GM21447 (cell line): ENCODE data around the gene MRPL2.
A peak's percentile ranks its signal among the peaks of the same experiment; 100 is the strongest.
"Not testable (repeated sequence)": the region's sequence is repeated elsewhere in the genome, so short reads cannot be mapped to it uniquely, and the experiment has no call there.

Experiments
- ATAC-seq: cut with Tn5 transposase; IDR thresholded peaks from one replicate; pipeline ENCODE4 v1.9.1; 2021; ENCODE audit not compliant: unreplicated experiment

Gene MRPL2

DNA sequence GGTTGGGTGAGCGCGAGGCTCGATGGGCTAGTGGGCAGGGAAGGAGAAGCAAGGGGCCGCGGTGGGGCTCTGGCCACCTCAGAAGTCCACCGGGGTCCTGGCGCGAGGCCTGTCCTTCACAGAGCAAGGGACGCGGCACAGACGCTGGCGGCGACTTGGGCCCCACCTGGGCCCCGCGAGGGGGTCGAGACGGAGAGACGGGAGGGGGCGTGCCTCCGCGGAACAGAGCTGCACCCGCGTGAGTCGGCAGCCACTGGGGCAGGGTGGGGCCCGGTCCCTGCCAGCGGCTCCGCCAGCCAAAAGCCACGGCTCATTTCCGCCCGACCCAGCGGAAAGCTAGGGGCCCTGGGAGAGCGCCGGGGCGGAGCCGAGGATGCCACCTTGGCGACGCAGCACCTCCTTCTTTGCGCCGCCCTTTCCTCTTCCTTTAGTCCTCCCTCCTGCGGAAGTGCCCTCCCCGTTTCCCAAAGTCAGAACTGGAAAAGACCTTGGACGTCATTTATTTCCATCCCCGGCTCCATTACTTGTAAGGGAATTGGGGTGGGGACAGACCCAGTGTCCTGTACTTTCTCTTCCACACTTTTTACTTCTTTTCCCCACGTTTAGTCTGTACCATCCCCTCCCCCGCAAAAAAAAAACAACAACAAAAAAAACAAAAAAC is 5.6 kb downstream of the MRPL2 start, which contains the start of gene CUL7:
CUL7 (minus strand) TSS at position 307 of the 661 bp plus-strand sequence. CDS start 1,063 bp downstream, outside the sequence.
- ATAC-seq: peak; percentile 86

DNA sequence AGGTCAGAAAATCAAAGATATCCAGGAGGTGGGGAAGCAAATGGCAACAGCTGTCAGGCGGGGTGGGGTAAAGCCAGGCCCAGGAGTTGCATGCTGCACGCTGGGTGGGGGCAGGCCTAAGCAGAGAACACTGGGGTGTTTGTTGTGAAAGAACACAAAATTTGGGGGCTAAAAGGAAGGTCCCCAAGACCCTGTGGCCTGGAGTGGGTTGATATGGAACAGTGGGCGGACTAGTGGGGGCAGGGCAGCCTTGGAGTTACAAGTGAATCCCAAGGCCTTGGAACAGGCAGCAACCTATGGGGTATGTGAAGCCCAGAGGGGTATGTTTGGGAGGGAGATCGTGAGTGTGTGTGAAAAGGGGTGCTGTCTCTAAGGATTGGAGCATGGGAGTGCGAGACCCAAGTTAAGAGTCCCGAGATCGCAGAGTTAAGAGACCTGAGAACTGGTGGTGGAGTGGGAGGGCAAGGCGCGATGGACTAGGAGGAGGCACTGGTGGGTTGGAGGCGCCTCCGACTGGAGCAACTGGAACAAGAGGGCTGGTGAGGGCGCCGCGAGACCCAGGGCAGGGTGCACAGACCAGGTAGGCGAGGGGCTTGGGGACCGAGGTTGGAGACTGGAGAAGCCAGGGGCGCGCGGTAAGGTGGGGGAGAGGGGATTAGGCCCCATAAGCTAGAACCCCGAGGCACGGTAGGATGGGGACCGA is 6.2 kb downstream of the MRPL2 start:
- ATAC-seq: peak; percentile 23

DNA sequence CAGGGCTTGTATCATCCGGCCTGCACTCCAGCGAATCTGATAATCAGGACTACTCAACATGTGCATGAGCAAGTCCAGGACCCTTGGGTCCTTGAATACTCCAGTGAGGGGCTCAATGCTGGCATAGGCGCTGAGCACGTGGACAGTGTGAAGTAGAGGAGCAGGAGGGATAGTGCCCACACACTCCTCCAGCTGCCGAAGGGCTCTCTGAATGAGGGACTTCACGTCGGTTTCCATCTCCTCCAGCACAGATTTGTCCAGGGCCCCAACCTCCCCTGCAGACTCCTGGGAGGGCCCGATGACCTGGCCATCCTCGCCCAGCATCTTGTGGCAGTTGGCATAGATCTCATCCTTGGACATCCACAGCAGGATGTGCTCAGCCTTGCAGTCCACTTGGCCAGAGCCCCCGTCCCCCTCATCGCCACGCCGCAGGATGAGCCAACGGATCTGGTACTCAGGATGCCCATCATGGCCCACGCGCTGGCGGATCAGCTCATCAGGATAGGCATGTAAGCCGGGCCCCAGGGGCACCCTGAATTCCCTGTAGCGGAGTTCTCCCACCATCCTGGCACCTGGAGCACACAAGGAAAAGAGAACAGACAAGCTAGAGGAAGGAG is 6.9 kb downstream of the MRPL2 start:
- no peak for ATAC-seq

DNA sequence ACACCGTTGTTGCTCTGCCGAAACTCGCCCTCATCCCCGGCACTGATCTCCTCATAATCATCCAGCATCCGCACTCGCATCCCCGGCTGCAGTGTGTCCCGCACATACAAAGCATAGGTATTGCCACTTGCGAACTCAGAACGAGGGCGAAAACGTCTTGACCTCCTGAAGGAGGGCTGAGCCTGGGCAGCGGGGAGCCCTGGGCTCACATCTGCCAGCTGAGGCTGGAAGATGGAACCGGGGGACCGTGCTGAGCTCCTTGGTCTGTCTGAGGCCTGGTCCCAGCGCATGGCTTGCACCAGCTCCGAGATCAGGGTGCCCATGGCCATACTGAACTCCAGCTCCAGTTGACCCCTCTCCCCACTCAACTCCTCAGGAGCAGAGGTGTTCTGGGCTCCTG is 8.3 kb downstream of the MRPL2 start:
- ATAC-seq: no peak

DNA sequence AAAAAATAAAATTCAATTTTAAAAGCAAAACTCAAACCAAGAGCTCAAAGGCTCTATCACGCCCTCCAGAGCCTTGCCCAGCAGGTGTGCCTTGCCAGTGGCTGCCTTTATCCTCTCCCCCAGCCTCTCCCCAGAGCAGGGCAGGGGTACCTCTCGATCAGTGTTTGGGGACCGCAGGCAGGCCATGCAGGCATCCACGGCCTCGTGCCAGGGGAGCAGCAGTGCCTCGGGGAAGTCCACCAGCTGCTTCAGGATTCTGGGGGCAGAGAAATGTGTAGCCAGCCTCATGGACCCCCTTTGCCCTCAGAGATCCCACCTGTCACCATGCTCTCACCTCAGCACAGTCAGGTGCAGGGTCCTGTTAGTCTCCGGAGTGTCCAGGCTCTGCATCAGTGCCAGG is 11.2 kb downstream of the MRPL2 start:
- no peak for ATAC-seq

DNA sequence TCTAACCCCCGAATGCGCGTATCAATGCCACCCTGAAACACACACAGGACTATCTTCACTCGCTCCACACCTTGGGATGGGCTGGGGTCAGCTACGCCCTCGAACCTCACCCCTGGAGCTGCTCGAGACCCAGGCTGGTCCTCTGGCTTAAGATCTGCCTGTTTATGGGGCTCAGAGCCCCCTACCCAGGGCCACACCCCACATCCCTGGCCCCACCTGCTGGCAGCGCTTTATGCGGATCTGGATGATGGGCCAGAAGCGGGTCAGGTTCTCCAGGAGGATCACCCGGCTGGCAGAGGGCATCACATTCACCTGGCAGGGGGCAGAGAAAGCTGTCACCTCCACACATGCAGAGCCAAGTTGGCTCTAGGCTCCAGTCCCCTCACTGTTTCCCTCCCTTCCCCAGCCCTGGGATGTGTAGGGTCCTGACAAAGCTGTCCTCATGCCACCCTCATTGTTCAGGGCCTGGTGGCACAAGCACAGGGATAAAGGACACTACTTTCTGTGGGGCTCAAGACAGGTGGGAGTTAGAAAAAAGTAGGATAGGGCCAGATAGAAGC is 13.8 kb downstream of the MRPL2 start:
- no peak for ATAC-seq

DNA sequence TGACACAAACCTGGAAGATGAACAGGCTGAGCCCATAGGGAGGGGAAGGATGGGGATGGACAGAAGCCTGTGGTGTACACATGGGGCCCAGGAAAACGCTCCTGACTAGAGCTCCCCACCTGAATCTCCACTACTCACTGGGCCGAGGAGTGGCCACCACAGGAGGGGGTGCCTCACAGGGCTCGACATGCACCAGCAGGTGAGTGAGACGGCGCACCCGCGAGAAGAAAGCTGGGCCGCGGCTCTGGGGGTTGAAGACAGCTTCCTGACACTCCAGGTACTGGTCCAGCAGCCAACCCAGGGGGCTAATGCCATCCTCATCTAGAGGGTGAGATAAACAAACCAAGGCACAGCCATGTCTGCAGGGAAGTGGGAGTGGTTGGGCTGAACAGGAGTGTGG is 15.9 kb downstream of the MRPL2 start:
- ATAC-seq: no peak

DNA sequence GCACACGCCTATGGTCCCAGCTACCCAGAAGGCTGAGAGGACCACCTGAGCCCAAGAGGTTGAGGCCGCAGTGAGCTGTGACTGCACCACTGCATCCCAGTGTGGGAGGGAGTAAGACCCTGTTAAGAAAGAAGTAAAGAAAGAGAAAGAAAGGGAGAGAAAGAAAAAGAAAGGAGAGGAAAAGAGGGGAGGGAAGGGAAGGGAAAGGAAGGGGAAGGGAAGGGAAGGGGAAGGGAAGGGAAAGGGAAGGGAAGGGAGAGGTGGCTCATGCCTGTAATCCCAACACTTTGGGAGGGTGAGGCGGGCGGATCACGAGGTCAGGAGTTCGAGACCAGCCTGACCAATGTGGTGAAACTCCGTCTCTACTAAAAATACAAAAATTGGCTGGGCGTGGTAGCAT is 17.8 kb downstream of the MRPL2 start:
- not testable (repeated sequence) for ATAC-seq

DNA sequence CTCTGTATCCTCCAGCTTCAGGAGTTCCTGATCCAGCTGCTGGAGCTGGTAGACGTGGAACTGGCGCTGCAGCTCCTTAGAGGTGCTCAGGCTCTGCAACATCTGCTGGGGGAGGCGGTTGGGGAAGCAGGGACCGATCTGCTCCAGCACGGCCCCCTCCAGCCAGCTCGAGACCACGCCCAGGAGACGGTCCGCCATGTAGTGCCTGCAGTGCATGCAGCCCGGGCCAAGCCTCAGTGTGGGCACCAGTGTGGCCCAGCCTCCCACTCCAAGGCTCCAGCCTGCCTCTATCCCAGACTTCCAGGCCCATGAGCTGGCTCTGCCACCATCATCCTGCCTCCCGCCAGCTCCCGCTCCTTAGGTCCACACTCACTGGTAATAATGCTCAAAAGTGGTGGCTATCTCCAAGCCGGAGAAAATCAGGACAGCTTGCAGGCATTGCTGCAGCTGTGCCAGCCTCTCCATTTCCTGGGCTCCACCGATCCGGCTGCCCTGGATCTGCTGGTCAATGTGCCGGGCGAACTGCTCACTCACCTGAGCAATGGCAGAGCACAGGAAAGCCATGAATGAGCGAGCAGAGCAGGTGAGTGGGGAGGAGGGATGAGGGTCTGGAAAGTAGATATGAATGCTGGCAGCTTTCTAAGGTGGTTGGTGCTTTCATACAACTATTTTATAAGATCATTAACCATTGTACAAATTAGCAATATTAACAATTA is 18.5 kb downstream of the MRPL2 start:
- no peak for ATAC-seq

DNA sequence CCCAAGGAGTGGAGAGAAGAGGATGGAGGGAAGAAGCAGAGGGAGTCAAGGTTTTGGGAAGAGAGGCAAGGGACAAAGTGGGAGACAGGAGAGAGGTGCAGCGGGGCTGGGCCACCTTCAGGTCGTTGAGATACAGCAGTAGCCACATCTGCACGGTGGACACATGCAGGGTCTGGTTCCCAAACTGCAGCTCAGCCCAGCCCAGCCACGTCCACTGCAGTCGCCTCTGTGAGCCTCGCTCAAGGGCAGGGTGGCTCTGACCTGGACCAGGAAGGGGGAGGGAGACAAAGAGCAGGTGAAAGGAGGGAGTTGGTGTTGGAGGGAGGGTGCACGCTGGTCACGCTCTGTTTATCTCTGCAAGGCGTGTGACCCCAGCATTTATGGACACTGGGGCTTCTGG is 20.5 kb downstream of the MRPL2 start:
- no peak for ATAC-seq

DNA sequence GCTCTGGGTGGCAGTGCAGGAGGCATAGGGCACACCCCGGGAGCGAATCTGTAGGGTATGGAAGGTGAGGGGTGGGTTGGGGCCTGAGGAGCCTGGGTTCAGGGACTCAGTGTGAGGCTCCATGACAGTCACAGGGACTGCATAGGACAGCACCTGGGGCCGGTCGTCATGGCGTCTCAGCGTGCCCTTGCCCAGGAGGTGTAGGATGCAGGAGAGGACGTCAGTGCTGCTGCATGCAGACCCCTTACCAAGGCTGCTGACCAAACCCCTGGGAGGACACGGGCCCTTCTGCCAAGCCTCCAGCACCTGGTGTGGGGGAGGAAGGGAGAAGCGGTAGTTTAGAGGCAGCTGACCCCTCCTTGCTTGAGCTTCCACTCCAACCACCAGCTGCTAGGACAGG is 21.5 kb downstream of the MRPL2 start:
- no peak for ATAC-seq

DNA sequence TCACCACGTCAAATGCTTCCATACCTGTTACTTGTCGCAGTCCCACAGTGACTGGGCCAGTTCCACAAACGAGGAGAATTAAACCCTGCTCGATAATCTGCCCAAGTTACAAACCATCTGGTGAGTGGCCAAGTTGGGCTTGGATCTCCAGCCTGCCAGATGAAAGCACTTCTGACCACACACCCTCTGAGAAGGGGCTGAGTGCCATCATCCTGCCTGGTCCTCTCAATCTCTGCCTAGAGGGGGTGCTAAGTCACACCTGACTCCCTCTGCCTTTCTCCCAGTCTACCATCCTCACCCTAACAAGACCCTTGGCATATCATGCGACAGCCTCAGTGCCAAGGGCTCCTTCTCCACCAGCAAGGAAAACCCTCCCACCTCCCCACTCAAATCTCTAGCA is 22.0 kb downstream of the MRPL2 start:
- no peak for ATAC-seq

DNA sequence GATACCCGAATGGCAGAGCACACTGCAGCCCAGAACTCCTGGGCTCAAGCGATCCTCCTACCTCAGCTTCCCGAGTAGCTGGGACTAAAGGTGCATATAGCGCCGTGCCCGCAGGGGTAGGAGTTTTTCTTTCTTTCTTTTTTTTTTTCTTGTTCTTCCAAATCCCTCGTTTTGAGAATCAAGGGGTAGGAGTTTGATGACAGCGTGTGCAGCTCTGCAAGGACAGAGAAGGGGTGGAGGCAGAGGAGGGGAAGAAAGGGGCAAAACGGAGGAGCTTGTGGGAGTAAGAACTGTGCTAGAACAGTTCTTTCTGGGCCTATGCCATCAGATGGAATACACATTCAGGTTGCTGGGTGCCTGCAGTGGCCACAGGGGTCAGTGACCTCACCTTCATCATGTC is 22.5 kb downstream of the MRPL2 start:
- ATAC-seq: no peak

DNA sequence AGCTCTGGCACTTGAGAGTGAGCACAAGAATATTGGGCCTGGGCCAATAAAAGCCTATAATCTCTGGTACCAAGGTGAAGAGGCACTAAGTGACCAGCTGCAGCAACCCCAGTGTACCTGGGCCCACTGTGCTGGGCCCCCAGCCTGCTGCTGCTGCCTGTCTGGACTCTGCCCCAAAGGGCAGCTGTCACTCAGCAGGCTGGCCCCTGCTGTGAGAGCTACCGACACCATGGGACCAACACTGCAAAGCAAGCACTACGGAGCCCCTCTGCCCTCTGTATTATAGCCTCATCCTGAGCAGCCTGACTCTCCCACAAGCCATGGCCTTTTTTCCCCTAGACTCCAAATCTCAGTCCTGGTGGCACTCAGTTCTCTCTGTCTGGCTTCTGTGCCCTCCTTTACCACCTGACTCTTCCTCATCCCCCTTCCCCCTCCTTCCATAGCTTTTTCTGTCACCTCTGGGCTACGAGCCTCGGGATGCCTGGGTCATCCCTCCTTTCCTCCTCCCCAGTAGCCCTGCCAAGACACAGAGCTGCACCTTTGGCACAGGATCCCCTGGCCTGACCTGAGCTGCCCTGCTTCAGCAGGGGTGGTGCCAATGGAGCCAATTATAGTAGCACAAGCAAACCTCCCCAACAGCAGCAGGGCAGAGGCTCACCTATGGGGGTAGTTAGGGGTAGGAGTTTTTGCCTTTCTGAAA is 23.6 kb downstream of the MRPL2 start:
- no peak for ATAC-seq

DNA sequence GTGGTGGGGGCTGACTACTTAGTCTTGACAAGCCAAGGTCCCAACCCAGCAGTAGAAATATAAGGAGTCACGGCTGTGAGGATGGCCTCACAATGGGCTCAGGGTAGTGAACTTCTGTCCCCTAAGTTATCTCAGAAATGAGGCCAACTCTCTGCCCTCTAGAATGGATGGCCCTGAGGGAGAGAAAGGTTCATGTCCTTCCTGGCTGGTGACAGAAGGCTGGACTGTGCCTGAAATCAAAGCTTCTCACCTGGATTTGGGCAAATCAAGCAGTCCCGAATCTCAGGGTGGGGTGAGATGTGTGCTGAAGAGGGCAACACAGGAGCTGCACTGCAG is 25.1 kb downstream of the MRPL2 start:
- ATAC-seq: no peak

DNA sequence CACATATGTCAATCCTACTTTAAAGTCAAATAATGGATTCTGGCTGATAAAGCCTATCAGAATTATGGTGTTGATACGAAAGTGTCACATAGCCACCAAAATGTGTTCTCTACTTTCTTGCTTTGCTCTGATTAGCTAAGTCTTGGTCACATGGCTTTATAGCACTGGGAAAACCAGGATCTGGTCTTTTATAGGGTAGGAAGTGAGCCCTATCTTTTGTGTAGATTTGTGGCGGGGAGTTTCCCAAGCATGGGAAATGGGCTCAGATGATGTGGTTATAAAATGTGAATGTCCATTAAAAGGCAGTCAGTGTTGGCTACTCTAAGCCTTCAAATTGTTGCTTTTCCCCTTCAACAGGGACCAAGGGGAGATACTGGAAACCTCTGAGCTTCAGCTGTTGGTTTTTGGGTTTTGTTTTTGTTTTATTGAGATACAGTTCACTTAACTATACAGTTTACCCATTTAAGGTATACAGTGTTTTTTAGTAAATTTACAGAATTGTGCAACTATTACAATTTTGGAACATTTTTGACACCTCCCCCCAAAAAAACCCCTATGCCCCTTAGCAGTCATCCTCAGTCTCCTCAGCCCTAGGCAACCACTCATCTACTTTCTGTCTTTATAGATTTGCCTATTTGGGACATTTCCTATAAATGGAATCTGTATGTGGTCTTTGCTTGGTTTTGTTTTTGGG is 25.6 kb downstream of the MRPL2 start:
- no peak for ATAC-seq

DNA sequence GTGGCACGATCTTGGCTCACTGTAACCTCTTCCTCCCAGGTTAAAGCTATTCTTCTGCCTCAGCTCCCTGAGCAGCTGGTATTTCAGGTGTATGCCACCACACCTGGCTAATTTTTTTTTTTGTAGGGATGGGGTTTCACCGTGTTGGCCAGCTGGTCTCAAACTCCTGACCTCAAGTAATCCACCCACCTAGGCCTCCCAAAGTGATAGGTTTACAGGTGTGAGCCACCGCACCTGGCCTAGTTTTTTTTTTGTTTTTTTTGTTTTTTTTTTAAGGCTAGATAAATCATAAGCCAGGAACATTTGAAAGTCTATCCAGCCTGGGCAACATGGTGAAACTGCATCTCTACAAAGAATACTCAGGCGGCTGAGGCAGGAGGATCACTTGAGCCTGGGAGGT is 26.9 kb downstream of the MRPL2 start:
- no peak for ATAC-seq

DNA sequence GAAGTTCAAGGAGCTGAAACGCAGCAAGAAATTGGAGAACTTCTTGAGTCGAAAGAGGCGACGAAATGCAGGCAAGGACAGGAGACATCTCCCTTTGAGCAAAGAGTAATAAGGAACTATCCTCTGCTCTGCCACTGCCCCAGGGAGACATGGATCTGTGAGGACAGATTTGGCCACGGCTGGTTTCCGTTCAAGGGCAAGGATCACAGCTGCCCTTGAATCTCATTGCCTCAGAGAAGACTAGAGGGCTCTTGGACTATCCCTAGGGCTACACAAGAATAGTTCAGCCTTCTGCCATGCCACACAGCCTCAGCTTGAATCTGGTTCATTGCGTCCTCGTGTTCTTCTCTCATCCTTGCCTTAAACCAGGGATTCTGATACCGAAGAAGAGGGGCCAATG is 30.1 kb downstream of the MRPL2 start:
- no peak for ATAC-seq

DNA sequence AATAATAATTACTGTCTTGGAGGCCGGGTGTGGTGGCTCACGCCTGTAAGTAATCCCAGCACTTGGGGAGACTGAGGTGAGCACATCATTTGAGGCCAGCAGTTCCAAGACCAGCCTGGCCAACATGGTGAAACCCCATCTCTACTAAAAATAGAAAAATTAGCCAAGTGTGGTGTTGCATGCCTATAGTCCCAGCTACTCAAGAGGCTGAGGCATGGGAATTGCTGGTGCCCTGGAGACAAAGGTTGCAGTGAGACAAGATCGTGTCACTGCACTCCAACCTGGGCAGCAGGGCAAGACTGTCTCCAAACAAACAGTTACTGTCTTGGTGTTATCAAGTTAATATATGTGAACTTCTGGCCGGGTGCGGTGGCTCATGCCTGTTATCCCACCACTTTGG is 32.9 kb downstream of the MRPL2 start:
- no peak for ATAC-seq

DNA sequence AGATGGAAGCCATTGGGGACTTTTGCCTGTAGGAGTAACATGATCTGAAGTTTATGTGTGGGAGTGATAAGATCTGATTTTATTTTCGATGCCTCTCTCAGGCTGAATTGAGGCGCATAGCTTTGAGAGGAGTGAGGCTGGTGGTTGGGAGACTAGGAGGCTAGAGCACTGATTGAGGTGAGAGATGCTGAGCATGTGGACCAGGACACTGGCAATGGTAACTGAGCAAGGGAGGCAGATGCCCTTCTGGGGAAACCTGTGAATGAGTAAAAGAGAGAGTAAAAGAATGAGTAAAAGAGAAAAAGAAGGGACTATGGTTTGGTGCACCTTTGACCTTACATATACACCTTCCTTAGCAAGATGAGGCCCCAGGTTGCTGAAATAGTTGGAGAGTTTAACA is 34.8 kb downstream of the MRPL2 start:
- ATAC-seq: no peak
